KMS-11 (cell line): Measurements from ENCODE around the gene GPHA2.

Experiments used
- H2AFZ ChIP-seq: fragments of 200-600 bp; sonication (generic); 2 replicates; pipeline ENCODE4 v1.6.1; 2016; ENCODE audit warnings: antibody characterized with exemption, mixed run types, low read depth
- H3K27ac ChIP-seq: fragments of 200-600 bp; sonication (generic); 2 replicates; pipeline ENCODE4 v1.6.1; 2016; ENCODE audit warnings: mild to moderate bottlenecking, mixed run types
- H3K27me3 ChIP-seq: fragments of 200-600 bp; sonication (generic); 2 replicates; pipeline ENCODE4 v1.6.1; 2017; ENCODE audit warnings: mild to moderate bottlenecking, low read depth, mixed run types, moderate library complexity; ENCODE audit not compliant: insufficient read depth
- H3K36me3 ChIP-seq: fragments of 200-600 bp; sonication (generic); 2 replicates; pipeline ENCODE4 v1.6.1; 2017; ENCODE audit warnings: mild to moderate bottlenecking, mixed run types; ENCODE audit not compliant: insufficient read depth
- H3K4me1 ChIP-seq: fragments of 200-600 bp; sonication (generic); 2 replicates; pipeline ENCODE4 v1.6.1; 2016; ENCODE audit warnings: mild to moderate bottlenecking, low read depth, mixed run types; ENCODE audit not compliant: poor library complexity, severe bottlenecking
- H3K4me2 ChIP-seq: fragments of 200-600 bp; sonication (generic); 2 replicates; pipeline ENCODE4 v1.7.0; 2016; ENCODE audit warnings: mild to moderate bottlenecking, mixed run types
- H3K4me3 ChIP-seq: fragments of 200-600 bp; sonication (generic); IDR thresholded peaks from 2 replicates; pipeline ENCODE4 v1.6.1; 2017; ENCODE audit warnings: low read depth, low read length, mixed read lengths; ENCODE audit not compliant: insufficient read depth
- H3K79me2 ChIP-seq: fragments of 200-600 bp; sonication (generic); 2 replicates; pipeline ENCODE4 v1.6.1; 2016; ENCODE audit warnings: low read depth, mixed run types; ENCODE audit not compliant: insufficient read depth
- H3K9ac ChIP-seq: fragments of 200-600 bp; sonication (generic); 2 replicates; pipeline ENCODE4 v1.6.1; 2016; ENCODE audit warnings: mild to moderate bottlenecking, mixed run types
- H4K20me1 ChIP-seq: fragments of 200-600 bp; sonication (generic); 2 replicates; pipeline ENCODE4 v1.6.1; 2016; ENCODE audit warnings: mild to moderate bottlenecking, mixed run types; ENCODE audit not compliant: insufficient read depth
- TF ChIP-seq, protein P1 (sequence below): fragments of 200-600 bp; sonication (generic); conservative IDR thresholded peaks from 2 replicates; pipeline ENCODE4 v1.6.1; 2017; ENCODE audit warnings: low read depth, mild to moderate bottlenecking, antibody characterized with exemption, low read length, moderate library complexity, mixed read lengths

GPHA2 gene

DNA sequence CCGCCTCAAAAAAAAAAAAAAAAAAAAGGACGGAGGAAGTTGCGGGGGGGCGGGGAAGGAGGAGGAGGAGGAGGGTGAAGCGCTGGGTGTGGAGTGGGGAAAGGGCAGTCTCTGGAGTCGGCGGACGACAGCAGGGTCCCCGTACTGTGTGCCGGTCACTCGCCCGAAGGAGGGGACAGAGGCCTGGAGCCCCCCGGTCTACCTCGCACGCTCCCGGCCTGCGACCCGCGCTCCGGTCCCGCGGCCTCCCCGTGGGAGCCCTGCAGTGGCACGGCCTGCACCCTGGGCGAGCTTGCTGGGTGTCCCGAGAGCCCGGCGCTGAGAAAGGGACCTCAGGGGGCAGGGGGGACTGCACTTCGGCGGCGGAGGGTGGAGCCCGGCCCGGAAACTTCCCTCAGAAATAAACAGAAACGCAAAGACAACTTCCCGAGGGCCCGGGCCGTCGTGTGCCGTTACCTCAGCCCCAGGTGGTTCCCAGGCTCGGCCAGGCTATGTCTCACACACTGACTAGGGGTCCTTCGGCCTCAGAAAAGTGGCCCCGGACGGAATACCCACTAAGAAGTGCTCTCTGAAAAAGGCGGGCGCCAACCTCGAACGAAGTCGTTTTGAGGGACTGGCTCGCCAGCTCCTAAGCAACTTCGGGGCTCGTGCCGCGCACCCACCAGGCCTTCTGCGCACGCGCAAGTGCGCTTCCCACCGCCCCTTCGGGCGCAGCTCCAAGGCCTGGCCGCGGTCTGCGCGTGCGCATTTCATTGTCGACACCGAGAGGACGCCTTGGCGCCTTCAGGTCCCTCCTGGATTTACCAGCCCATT, 35.9 kb upstream of the GPHA2 start, which contains the start of gene MAJIN:
MAJIN (minus strand) TSS at position 688 of the 813 bp plus-strand sequence. CDS start 12,703 bp downstream, outside the sequence.
- Histone ChIP-seq H3K36me3 (no peaks in the 10 kb centered on the region), H3K4me2 (no peak within 1 kb of the TSS), H3K27ac (no peak within 1 kb of the TSS), H3K9ac (no peak within 1 kb of the TSS), H3K4me1 (no peaks in the 10 kb centered on the region), H4K20me1 (no peaks in the 10 kb centered on the region), H3K27me3 (no peaks in the 10 kb centered on the region), H2AFZ (no peak within 1 kb of the TSS), H3K79me2 (no peaks in the 10 kb centered on the region), H3K4me3 (no peak within 1 kb of the TSS)
- TF ChIP-seq, protein P1, sequence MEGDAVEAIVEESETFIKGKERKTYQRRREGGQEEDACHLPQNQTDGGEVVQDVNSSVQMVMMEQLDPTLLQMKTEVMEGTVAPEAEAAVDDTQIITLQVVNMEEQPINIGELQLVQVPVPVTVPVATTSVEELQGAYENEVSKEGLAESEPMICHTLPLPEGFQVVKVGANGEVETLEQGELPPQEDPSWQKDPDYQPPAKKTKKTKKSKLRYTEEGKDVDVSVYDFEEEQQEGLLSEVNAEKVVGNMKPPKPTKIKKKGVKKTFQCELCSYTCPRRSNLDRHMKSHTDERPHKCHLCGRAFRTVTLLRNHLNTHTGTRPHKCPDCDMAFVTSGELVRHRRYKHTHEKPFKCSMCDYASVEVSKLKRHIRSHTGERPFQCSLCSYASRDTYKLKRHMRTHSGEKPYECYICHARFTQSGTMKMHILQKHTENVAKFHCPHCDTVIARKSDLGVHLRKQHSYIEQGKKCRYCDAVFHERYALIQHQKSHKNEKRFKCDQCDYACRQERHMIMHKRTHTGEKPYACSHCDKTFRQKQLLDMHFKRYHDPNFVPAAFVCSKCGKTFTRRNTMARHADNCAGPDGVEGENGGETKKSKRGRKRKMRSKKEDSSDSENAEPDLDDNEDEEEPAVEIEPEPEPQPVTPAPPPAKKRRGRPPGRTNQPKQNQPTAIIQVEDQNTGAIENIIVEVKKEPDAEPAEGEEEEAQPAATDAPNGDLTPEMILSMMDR: no peak

DNA sequence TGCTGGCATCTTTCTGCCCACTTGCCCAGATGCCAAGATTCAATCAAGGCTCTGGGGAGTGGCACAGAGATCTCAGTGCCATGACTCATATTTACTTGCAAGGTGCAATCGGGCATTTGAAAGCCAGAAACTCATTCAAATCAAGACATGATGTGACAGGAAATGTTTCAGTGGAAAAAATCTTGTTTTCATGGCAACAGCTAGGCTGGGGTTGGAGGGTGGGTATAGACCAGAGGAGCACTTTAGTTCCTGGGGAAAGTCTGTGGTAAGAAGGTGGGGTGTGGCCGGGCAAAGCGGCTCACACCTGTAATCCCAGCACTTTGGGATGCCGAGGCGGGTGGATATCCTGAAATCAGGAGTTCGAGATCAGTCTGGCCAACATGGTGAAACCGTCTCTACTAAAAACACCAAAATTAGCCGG, 35.0 kb upstream of the GPHA2 start:
- no peak overlapping the region for H3K4me2 ChIP-seq
- H3K9ac ChIP-seq: no peak overlapping the region
- H3K79me2 ChIP-seq: no peaks in the 10 kb centered on the region
- TF ChIP-seq, protein P1: no peak
- H3K4me1 ChIP-seq: no peaks in the 10 kb centered on the region
- no peaks in the 10 kb centered on the region for H4K20me1 ChIP-seq
- no peak overlapping the region for H3K4me3 ChIP-seq
- no peak overlapping the region for H2AFZ ChIP-seq
- H3K36me3 ChIP-seq: no peaks in the 10 kb centered on the region
- H3K27me3 ChIP-seq: no peaks in the 10 kb centered on the region
- H3K27ac ChIP-seq: no peak overlapping the region

DNA sequence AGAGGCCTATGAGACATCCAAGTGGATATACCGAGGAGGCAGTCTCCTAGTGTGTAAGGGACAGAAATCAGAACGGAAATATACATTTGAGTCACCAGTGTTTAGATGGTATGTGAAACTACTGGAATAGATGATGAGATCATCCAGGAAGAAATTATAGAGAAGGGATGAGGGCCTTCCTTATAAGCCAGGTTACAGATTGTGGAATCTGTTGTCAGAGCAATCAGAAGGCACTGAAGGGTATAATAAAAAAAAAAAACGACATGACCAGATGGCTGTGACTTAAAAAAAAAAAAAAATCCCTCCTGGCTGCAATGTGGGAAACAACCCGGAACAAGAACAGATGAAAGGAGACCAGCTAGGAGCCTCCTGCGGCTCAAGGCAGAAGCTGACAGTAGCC, 33.5 kb upstream of the GPHA2 start:
- no peak overlapping the region for H3K4me3 ChIP-seq
- TF ChIP-seq, protein P1: no peak
- no peaks in the 10 kb centered on the region for H4K20me1 ChIP-seq
- no peak overlapping the region for H2AFZ ChIP-seq
- H3K27me3 ChIP-seq: no peaks in the 10 kb centered on the region
- no peaks in the 10 kb centered on the region for H3K79me2 ChIP-seq
- H3K4me2 ChIP-seq: no peak overlapping the region
- no peaks in the 10 kb centered on the region for H3K4me1 ChIP-seq
- no peak overlapping the region for H3K27ac ChIP-seq
- no peaks in the 10 kb centered on the region for H3K36me3 ChIP-seq
- H3K9ac ChIP-seq: no peak overlapping the region

DNA sequence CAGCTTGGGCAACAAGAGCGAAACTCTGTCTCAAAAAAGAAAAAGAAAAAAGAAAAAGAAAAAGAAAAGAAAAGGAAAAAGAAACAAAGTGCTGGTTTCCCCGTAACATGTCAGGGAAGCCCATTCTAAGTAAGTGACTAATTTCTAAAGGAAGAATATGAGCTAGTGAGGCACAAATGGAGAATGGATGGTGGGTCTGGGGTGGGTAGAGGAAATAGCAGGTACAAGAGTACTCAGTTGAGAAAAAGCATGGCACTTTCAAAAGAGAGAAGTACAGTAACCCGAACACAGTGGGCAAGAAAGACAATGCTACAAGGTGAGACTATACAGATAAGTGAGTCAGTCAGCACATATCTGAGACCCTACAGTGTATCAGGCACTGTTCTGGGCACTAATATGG, 31.7 kb upstream of the GPHA2 start:
- Histone ChIP-seq H3K27ac (no peak overlapping the region), H3K9ac (no peak overlapping the region), H3K4me2 (no peak overlapping the region), H3K79me2 (no peaks in the 10 kb centered on the region), H3K4me3 (no peak overlapping the region), H4K20me1 (no peaks in the 10 kb centered on the region), H3K27me3 (no peaks in the 10 kb centered on the region), H3K36me3 (no peaks in the 10 kb centered on the region), H3K4me1 (no peaks in the 10 kb centered on the region), H2AFZ (no peak overlapping the region)
- TF ChIP-seq, protein P1: no peak
